Glomerular visceral epithelial cell (primary cell): ENCODE results near the gene GDPD4.

Experiments
- DNase-seq: peaks from one replicate; pipeline ENCODE4 v3.0.0-alpha.2; 2016; ENCODE audit errors: extremely low spot score

The GDPD4 gene

DNA sequence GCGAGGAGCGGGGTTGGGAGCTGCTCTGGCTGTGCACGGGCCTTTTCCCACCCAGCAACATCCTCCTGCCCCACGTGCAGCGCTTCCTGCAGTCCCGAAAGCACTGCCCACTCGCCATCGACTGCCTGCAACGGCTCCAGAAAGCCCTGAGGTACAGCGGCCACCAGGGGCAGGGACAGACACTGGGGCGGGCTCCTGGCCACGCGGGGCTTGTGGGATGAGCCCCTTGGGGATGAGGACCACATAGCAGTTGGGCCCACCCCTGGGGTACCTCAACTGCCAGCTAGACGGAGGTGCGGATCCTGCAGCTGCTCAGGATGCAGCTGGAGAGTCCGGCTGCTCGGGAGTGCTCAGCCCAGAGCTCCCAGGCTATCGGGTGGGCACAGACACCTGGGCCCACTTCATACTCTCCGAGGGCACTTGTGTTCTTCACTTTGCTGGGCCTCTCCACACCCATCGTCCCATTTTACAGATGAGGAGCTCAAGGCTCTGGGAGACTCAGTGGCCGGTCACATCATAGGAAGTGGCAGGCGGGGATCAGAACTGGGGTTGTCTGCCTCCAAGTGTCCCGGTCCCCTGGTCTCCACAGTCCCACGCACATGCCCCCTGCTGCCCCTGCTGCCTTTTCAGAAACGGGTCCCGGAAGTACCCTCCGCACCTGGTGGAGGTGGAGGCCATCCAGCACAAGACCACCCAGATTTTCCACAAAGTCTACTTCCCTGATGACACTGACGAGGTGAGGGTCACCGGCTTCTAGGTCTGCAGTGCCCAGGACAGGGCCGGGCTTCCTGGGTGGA, 95.8 kb downstream of the GDPD4 start:
- no peak for DNase-seq

DNA sequence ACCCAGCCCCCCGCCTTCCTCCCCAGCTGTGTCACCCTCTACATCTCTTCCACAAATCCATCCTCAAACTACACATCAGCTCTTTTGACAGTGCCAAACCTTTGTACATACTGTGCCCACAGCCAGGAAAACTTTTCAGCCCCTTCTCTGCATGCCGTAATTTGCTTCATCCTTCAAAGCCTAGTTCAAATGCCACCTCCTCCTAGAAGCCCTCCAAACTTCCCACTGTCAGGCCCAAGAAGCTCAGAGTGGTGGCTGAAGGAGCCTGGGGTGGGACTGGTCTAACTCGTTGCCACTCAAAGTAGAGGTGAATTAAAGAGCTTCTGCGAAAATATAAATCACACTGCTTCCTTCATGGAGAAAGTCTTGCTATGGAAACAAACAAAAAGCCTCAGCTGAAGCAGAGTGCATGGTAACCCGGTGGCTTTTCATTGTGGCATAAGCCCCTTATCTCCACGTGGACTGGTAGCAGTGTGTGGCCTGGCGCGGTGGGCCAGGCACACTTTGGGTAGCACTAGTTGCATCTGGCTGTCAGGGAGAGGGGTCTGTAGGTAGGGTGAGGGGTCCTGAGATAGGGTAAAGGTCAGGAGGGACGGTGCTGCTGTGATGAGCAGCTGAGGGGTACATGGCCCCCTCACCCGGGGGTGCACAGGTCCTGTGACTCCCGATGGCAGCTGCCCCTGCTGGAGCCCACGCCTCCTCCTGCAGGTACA, 96.6 kb downstream of the GDPD4 start:
- no peak for DNase-seq

DNA sequence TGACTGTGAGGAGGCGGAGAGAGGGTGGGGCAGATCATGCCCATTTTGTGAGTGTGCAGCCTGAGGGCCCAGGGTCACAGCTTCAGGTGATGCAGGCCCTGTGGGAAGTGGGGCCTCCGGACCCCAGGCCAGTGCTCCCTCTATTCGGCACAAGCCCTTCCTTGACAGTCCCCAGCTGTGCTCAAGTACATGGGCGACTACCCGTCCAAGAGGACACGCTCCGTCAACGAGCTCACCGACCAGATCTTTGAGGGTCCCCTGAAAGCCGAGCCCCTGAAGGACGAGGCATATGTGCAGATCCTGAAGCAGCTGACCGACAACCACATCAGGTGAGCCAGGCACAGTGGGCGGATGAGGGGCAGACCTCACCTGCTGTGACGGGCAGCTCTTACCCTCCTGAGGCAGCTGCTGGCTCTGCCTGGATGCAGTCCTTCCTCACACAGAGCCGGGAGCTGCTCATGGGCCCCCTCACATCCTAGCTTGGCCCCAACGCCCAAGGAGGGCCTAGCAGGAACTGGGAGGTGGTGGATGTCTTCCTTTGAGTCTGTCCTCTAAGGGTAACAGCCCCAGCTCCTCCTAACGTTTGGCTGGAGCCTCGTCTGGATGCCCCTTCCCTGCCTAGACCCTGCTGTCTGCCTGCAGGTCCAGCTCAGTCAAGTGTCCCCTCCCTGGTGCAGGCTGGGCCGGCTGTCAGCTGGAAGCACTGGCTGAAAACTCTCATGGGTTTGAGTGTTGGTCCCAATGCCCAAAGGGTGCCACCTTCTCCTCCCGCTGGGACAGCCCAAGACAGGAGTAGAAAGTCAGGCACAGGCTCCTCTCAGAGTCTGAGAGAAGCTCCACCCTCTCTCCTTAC, 97.4 kb downstream of the GDPD4 start:
- DNase-seq: no peak

DNA sequence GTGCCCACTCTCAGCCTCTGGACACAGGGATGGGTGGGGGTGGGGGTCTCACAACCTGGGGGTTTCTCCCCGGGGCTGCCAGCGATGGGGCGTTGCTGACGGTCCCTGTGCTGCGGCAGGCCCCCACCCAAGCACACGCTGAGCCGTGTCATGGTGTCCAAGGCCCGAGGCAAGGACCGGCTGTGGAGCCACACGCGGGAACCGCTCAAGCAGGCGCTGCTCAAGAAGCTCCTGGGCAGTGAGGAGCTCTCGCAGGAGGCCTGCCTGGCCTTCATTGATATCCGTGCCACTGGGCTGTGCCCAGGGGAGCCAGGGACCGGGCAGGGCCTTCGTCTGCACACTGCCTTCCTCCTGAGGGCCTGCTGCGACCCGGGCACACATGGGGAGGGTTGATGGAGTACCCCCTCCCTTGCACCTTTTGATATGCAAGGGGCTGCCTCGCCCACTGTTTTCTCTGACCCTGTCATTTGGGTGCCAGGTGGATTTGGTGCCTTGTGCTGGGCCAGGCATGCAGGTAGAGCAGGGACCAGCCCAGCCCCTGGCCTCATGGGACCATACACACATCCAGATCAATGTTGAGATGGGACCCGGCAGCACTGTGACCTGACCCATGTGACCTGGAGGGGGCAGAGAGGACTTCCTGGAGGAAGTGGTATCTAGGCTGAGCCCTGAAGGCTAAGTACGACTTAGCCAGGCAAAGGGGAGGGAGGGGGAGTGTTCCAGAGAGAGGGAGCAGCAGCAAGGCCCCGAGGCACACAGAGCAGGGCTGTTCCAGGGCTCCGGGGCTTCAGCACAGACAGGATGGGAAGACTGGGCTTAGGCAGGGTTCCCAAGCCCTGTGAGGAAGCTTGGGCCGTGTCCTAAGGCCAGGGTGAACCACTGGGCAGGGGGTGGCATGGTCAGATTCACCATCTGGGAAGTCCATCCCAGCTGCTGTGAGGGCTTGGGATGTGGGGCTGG, 98.3 kb downstream of the GDPD4 start:
- DNase-seq: no peak

DNA sequence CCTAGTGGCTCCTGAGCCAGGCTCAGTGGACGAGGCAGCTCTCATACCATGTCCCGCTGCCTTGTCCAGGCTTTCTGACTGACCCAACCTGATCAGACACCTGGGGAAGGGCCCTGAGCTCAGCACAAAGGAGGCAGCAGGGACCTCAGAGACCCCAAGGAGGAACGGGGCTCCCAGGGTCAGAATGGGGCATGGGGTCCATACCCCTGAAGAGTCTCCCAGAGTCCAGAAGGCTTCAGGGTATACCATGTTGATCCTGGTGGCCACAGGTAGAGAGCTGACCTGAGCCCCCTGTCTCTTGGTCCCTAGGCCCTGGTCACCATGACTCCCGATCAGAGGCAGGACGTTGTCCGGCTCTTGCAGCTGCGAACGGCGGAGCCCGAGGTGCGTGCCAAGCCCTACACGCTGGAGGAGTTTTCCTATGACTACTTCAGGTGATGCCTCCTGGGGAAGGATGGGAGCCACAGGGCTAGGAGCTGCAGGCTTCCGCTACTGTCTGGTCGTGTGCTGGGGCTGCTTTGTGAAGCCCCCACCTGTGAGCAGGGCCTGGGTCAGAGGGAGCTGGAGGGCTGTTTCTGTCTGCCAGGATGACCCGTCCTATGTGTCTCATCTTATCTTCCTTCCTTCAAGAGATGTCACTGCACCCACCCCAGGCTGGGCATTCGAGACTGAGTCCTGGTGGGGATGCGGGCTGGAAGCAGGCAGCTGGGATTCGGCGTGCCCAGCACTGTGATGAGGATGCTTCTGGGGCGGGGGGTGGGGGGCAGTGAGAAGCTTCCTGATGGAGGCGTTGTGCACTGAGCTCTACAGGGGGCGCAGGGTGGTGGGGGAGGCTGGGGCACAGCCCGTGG, 99.3 kb downstream of the GDPD4 start:
- no peak for DNase-seq

DNA sequence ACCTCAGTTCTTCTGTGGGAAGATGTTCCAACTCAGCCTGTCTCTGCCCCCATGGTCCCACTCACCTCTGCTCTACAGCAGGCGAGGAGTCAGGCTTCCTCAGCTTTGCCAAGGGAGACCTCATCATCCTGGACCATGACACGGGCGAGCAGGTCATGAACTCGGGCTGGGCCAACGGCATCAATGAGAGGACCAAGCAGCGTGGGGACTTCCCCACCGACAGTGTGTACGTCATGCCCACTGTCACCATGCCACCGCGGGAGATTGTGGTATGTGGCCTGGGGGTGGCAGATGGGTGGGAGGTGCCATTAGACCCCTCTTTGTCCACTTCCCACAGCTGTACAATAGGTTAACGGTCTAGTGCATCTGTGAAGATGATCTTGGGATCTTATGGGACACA, 100.1 kb downstream of the GDPD4 start:
- no peak for DNase-seq

DNA sequence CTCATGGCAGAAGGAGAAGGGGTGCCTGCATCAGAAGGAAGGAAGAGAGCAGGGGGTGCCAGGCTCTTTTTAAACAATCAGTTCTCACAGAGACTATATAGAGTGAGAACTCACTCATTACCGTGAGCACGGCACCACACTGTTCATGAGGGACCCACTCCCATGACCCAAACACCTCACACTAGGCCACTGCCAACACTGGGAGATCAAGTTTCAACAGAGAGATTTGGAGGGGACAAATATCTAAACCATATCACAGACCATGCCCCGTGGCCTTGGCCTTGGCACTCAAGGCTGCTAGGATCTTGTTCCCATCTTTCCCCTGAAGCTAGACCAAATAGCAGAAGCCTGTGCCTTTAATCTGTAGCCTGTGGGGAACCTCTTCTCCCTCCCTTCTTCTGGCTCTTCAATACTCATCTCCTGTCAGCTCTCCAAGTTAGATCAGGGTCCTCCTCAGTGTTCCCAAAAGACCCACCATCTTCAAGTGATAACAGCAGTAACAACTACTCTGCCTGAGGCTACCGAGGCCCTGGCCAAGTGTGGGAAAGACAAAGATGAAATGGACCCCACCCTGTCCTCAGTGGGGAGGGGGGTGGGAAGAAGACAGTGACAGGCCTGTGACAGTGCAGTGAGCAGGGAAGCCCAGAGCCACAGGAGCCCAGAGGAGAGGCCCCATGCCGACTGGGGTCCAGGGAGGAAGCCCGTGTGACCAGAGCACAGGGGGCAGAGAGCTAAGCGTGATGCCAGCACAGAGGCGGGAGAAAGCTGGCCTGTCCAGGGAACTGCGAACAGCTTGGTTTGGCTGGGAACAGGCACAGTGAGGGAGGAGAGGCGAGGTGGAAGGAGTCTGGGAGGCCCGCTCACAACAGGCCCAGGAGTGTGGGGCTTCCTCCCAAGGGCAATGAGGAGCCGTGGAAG, 100.9 kb downstream of the GDPD4 start:
- no peak for DNase-seq

DNA sequence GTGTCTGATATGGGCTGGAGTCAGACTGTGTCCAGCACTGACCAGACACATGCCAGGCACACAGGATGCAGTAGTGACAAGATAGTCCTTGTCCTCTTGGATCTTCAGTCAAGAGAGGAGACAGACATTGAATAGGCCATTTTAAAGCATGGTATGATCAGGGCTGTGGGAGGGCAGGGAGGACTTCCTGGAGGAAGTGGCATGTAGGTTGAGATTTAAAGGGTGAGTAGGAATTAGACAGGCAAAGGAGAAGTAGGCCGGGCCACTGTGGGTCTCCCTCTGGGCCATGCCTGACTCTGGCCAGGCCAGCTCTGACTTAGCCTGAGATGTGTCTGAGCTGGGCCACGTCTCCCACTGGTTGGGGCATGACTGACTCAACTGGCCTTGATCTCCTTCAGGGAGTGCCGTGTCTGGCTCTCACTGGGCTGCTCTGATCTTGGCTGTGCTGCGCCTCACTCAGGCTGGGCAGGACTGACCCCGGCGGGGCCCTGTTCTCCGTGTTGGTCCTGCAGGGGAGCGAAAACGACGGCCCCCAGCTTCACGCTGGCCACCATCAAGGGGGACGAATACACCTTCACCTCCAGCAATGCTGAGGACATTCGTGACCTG, 102.2 kb downstream of the GDPD4 start:
- no peak for DNase-seq

DNA sequence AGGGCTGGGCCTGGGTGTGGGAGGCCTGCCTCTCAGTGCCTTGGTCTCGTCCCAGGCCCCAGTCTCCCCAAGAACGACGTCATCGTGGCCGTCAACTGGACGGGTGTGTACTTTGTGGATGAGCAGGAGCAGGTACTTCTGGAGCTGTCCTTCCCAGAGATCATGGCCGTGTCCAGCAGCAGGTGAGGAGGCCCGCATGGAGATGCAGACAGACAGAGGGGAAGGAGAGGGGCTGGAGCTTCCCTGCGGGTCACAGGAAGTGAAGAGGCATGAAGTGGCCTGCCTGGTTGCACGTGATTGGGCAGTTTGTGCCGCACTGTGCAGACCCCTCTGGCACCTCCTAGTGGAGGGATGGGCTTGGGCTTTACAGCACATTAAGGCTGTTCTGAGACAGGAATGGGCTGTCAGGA, 103.0 kb downstream of the GDPD4 start:
- peak; percentile 12 for DNase-seq

DNA sequence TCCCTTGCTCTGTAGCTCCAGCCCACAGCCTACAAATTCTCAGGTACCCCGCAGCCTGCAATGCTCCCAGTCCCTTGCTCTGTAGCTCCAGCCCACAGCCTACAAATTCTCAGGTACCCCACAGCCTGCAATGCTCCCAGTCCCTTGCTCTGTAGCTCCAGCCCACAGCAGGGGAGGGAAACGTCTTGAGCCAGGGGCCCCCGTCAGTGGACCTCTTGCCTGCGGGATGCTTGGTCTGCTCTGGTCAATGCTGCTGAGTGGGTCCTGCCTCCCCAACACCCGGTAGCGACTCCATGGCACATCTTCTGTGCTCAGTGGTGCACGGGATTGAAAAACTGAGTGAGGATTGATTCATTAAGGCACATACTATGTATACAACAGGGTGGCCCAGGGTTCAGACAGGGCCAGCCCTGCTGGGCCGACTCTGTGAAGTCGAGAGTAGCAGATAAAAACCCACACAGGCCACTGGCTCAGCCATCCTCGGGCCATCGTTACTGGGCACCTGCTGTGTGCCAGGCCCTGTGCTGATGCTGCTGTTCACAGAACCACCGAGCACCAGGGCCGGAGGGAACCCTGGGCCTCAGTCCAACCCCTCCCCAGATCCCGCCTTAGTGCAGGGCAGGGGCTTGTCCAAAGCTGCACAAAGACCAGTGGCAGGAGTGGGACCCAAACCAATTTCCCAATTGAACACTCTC, 103.7 kb downstream of the GDPD4 start:
- no peak for DNase-seq

DNA sequence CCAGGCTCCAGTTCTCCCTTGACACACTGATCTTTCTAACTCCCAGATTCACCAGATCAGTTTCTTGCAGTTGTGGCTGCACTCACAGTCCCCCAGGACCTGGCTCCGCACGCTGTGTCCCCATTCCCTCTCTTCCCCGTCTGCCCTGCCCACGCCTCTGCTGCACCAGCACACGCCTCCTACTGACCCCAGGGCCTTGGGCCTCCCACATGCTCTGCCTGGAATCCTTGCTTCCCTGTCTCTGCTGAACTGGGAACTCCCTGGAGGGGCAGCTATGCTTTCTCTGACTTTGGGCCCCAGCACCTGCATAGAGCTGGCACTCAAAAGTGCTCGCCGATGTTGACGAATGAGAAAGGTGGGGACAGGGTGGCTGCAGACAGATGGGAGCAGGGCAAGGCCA, 104.5 kb downstream of the GDPD4 start:
- DNase-seq: no peak

DNA sequence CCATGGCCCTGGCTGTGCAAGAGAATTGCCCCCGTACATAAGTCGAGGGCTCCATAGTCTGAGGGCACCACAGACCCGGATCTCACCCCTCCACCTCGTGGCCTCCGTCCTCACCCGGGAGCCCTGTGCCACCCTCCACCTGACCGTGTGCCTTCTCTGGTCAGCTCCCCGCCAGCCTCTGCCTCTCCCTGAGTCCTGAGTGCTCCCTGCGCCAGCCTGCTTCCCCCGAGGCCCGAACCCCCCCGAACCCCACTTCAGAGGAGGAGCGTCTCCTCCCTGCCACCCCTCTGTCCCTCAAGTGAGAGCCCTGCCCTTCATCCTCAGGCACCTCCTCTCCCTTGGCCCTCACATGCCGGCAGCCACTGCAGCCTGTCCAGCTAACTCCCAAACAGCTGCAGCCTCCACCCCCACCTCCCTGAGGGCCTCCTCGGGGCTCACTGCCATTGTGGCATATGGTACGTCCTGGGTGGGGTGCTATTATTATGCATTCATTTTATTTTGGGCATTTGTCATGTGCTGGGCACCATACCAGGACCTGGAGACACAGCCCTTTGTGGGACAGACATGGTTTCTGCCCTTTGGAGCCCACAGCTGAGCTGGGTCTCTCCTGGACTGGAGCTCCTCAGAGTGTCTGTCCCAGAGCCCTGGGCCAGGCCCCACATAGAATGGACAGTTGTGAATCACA, 106.3 kb downstream of the GDPD4 start:
- no peak for DNase-seq

DNA sequence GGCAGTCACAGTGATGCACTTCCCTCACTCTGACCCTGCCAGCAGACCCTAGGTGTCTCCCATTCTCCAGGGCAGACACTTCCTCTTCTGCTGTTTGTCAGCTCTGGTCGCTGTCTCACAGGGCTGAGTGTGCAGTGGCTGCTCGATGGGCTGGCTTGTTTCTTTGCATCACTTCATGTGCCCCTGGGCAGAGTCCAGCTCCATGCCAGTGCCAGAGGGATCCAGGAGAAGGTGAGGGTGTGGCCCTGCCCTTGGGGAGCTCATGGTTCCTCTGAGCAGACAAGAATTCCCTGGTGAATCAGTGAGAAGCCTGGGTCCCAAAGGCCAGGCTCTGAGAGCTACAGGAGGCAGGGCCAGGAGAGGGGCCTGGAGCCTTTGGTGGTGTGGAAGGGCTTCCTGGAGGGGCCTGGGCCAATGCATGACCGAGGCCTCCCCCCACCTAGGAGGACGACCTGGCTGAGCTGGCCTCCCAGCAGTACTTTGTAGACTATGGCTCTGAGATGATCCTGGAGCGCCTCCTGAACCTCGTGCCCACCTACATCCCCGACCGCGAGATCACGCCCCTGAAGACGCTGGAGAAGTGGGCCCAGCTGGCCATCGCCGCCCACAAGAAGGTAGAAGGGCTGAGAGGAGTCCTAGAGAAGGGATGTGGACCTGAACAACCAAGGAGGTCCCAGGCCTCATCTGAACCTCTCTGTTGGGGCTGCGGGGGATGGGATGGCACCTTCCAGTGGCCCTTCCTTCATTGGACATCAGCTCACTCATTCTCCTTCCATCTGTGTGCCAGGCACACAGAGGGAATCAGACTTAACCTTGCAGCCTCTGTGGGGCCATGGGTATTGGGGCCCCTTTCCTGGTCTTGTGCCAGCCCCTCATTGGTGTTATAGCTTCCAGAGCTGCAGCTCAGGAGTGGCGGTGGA, 107.3 kb downstream of the GDPD4 start:
- DNase-seq: no peak

DNA sequence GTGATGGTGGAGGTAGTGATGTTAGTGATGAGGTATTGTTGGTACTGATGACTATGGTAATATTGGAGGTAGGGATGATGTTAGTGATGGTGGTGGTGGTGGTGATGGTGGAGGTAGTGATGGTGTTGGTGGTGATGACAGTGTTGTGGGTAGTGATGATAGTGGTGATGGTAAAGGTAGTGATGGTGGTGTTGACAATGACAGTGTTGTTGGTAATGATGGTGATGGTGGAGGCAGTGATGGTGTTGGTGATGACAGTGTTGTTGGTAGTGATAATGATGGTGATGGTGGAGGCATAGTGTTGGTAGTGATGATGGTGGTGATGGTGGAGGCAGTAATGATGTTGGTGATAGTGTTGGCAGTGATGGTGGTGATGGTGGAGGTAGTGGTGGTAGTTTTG, 108.3 kb downstream of the GDPD4 start:
- DNase-seq: no peak

DNA sequence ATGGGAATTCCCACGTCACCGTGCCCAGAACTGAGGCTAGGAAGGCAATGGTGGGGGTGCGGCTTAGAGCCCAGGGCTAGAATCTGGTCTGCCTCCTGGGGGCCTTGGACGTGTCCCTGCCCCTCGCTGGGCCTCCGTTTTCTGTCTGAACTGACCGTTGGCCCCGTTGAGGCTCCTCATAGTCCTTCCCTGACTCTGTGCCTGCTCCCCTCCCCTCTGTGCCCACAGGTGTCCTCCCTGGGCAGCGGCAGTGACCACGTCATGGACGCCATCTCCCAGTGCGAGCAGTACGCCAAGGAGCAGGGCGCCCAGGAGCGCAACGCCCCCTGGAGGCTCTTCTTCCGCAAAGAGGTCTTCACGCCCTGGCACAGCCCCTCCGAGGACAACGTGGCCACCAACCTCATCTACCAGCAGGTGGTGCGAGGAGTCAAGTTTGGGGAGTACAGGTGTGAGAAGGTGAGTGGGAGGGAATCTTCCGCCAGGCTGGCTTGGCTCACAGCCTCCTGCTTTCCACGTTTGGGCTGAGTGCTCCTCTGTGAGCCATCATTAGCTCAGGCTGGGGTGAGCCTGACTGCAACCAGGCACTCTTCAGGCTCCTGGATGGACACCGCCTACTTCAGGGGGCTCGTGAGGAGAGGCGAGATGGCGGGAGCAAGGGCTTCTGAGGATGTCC, 109.5 kb downstream of the GDPD4 start:
- DNase-seq: peak; percentile 12

DNA sequence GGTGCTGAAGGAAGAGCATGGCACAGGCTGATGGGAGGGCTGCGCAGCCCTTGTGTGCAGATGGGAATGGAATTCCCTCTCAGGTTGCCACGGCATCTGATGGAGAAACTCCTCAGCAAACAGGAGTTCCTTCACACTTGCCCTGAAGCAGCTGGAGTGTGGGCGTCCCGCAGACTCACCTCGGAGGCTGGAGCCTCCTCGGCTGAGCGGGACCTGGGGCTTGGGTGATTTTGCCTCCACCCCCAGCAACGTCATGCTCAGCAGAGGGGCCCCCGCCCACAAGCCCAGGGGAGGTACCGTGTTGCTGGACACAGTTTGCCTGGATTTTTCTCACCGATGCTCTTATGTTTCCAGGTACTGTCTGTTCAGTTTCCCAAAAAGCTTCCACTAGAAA, 110.1 kb downstream of the GDPD4 start:
- DNase-seq: no peak
